ENCODE data around the gene RP2.

Gene RP2

DNA sequence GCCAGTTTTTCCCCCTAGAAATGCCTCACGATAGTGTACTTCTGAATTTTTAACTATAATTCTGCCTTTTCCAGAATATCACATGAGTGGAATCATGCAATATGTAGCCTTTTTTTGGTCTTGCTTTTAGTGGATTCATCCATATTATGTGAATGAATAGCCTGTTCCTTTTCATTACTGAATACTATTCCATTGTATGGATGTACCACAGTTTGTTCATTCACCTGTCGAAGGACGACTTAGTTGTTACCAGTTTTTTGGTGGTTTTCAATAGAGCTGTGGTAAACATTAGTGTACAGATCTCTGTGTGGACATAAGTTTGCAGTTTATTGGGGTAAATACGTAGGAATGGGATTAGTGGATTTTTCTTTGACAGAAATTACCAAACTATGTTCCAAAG lies 83.4 kb downstream of the RP2 start:
- DNase-seq (ENCODE audit: low spot score), result no peak

DNA sequence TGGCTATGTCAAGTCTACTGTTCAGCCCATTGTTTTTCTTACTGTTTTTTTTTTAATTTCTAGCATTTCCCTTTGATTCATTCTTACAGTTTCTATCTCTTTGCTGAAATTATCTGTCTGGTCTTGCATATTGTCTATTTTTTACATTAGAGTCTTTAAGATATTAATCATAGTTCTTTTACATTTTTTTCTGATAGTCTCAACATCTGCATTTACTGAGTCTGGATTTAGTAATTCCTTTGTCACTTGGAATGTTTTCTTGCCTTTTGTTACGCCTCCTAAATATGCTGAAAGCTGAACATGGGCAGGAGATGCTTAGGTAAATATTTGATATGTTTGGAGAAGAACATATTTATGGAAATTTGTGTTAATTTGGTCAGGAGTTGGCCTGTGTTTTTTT lies 85.8 kb downstream of the RP2 start:
- DNase-seq (ENCODE audit: low spot score), result no peak

DNA sequence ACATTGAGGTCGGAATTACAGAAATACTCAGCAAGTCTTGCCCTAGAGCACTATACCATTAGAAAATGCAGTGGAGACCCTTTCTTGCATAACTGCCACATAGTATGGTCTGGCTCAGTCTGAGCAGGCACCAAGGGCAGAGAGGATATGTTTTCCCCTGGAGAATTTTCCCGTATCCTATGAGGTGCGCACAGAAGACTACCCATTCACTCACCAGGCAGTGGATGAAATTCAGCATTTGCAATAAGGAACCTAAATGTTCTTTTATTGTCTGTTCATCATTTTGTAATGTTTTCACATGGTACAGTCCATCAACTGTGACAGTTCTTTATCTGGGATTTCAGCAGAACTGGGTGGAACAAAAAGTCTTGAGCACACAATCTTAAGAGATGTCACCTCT lies 90.9 kb downstream of the RP2 start:
- no peak for DNase-seq (ENCODE audit: low spot score)

DNA sequence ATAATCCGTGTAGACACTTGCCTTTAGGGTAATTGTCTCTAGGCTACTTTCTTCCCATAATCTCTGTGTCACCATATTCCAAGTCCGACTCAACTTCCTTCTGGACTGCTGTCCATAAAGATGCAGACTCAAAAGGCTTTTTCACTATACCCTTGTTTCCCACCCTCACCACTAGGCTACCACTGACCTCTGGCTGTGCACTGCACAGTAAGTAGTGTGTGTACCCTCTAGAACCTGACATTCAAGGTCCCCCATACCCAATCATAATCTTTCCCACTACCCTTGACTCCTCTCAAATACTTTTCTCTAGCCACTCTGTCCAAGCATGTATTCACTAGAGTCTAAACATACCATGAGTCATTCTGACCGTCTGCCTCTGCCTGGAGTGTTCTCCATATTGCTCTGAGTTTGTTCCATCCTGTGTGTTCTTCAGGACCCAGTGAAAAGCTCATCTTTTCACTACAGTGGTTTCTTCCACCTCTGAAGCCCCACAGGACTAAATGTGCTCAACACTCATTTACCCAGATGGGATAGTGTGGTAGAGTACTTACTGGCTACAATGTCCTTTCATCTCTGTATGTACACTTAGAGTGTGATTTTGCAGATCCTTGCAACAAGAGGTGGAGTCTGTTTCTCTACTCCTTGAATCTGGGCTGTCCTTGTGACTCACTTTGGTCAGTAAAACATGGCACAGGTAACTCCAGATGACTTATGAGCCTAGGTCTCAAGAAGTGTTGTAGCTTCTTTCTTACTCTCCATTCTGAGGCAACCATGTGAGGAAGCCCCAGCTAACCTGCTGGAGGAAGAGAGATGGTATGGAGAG lies 92.8 kb downstream of the RP2 start:
- no peak for DNase-seq (ENCODE audit: low spot score)
